ENCODE results near the gene KRTAP5-9.
A peak's percentile ranks its signal among the peaks of the same experiment; 100 is the strongest.
"Not testable (repeated sequence)": the region's sequence is repeated elsewhere in the genome, so short reads cannot be mapped to it uniquely, and the experiment has no call there.

The KRTAP5-9 gene

GRCh38 chr11:71563406-71563805, 15.2 kb downstream of the KRTAP5-9 start:
- peak; percentile 72 for DNase-seq (ENCODE audit: low spot score)

- DNase-seq (ENCODE audit: low spot score) = no peak
Measured at GRCh38 chr11:71564430-71564829, 16.2 kb downstream of the KRTAP5-9 start.

GRCh38 chr11:71565263-71565662, 17.0 kb downstream of the KRTAP5-9 start, which contains the start of gene KRTAP5-10:
Gene KRTAP5-10 (plus strand): TSS chr11:71565563. CDS start chr11:71565588, 25 bp downstream.
- DNase-seq (ENCODE audit: low spot score) = no peak

- DNase-seq (ENCODE audit: low spot score) = no peak
Measured at GRCh38 chr11:71566081-71566620, 17.9 kb downstream of the KRTAP5-9 start.

GRCh38 chr11:71566626-71567599, 18.7 kb downstream of the KRTAP5-9 start:
- DNase-seq (ENCODE audit: low spot score) = not testable (repeated sequence)

- DNase-seq (ENCODE audit: low spot score) = not testable (repeated sequence)
Measured at GRCh38 chr11:71567633-71568032, 19.4 kb downstream of the KRTAP5-9 start.

- DNase-seq (ENCODE audit: low spot score) = no peak
Measured at GRCh38 chr11:71568704-71569349, 20.6 kb downstream of the KRTAP5-9 start.

- not testable (repeated sequence) for DNase-seq (ENCODE audit: low spot score)
Measured at GRCh38 chr11:71571101-71571850, 23.1 kb downstream of the KRTAP5-9 start.

GRCh38 chr11:71572811-71573210, 24.6 kb downstream of the KRTAP5-9 start:
- DNase-seq (ENCODE audit: low spot score) = no peak

GRCh38 chr11:71574418-71574817, 26.2 kb downstream of the KRTAP5-9 start:
- no peak for DNase-seq (ENCODE audit: low spot score)

GRCh38 chr11:71575723-71576424, 27.7 kb downstream of the KRTAP5-9 start:
- no peak for DNase-seq (ENCODE audit: low spot score)

GRCh38 chr11:71576688-71577465, 28.7 kb downstream of the KRTAP5-9 start:
- DNase-seq (ENCODE audit: low spot score) = not testable (repeated sequence)

GRCh38 chr11:71577469-71578004, 29.3 kb downstream of the KRTAP5-9 start:
- DNase-seq (ENCODE audit: low spot score) = no peak

GRCh38 chr11:71579513-71579912, 31.3 kb downstream of the KRTAP5-9 start:
- DNase-seq (ENCODE audit: low spot score) = not testable (repeated sequence)

- DNase-seq (ENCODE audit: low spot score) = peak; percentile 77
Measured at GRCh38 chr11:71580057-71581003, 32.1 kb downstream of the KRTAP5-9 start.

GRCh38 chr11:71581826-71582225, 33.6 kb downstream of the KRTAP5-9 start:
- no peak for DNase-seq (ENCODE audit: low spot score)

- DNase-seq (ENCODE audit: low spot score) = no peak
Measured at GRCh38 chr11:71582309-71582895, 34.2 kb downstream of the KRTAP5-9 start, which contains the start of gene KRTAP5-11. Gene KRTAP5-11 (minus strand): TSS chr11:71582875. CDS start chr11:71582837, 38 bp downstream.

GRCh38 chr11:71582969-71583368, 34.7 kb downstream of the KRTAP5-9 start:
- not testable (repeated sequence) for DNase-seq (ENCODE audit: low spot score)

All from hepatic stellate cell (primary cell).